Measurements from ENCODE around the gene ATN1. TPM values are rescaled to one million over a fixed set of nuclear protein-coding genes. Genes with fewer than 3 reads are reported as not detected.

Gene ATN1
- total and polyA plus RNA-seq, 9 of the 15 experiments (the other 6 are each of a cell fraction or from before 2014, with no cell fraction given), result 0.15 to 49.8 (median 2.7) TPM

DNA sequence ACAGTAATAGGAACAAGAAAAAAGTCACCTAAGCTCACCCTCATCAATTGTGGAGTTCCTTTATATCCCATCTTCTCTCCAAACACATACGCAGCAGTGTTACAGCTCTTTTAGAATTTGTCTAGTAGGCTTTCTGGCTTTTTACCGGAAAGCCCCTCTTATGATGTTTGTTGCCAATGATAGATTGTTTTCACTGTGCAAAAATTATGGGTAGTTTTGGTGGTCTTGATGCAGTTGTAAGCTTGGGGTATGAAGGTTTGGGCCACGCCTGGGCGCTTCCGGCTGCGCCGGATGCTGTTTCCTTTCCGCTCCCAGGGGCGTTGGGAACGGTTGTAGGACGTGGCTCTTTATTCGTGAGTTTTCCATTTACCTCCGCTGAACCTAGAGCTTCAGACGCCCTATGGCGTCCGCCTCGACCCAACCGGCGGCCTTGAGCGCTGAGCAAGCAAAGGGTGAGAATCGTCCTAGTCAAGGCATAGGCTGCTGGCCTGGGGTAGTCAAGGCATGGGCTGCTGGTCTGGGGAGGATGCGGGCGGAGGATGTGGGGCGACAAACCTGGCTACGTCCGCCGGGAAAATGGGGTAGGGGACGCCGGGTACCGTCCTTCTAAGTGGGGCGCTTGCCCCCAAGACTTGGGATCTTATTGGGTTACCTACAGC is 16.1 kb downstream of the ATN1 start, which contains the start of the genes C12orf57 and RNU7-1 (continued):
- TF ChIP-seq, protein P1, sequence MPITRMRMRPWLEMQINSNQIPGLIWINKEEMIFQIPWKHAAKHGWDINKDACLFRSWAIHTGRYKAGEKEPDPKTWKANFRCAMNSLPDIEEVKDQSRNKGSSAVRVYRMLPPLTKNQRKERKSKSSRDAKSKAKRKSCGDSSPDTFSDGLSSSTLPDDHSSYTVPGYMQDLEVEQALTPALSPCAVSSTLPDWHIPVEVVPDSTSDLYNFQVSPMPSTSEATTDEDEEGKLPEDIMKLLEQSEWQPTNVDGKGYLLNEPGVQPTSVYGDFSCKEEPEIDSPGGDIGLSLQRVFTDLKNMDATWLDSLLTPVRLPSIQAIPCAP (CRISPR knock-in tag; IDR thresholded peaks at IDR 0.05; ENCODE audit: borderline replicate concordance), result peak; percentile 59; the same call in 1 of the 2 replicates
- TF ChIP-seq, protein P2, sequence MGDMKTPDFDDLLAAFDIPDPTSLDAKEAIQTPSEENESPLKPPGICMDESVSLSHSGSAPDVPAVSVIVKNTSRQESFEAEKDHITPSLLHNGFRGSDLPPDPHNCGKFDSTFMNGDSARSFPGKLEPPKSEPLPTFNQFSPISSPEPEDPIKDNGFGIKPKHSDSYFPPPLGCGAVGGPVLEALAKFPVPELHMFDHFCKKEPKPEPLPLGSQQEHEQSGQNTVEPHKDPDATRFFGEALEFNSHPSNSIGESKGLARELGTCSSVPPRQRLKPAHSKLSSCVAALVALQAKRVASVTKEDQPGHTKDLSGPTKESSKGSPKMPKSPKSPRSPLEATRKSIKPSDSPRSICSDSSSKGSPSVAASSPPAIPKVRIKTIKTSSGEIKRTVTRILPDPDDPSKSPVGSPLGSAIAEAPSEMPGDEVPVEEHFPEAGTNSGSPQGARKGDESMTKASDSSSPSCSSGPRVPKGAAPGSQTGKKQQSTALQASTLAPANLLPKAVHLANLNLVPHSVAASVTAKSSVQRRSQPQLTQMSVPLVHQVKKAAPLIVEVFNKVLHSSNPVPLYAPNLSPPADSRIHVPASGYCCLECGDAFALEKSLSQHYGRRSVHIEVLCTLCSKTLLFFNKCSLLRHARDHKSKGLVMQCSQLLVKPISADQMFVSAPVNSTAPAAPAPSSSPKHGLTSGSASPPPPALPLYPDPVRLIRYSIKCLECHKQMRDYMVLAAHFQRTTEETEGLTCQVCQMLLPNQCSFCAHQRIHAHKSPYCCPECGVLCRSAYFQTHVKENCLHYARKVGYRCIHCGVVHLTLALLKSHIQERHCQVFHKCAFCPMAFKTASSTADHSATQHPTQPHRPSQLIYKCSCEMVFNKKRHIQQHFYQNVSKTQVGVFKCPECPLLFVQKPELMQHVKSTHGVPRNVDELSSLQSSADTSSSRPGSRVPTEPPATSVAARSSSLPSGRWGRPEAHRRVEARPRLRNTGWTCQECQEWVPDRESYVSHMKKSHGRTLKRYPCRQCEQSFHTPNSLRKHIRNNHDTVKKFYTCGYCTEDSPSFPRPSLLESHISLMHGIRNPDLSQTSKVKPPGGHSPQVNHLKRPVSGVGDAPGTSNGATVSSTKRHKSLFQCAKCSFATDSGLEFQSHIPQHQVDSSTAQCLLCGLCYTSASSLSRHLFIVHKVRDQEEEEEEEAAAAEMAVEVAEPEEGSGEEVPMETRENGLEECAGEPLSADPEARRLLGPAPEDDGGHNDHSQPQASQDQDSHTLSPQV (IDR thresholded peaks at IDR 0.05), result no peak; the same call in 1 of the 2 replicates
- TF ChIP-seq HDAC8 (tag; IDR thresholded peaks at IDR 0.05) (no peak), TARDBP (IDR thresholded peaks at IDR 0.05) (no peak), MEIS2 (IDR thresholded peaks at IDR 0.05; ENCODE audit: partially characterized antibody) (no peak), ZNF354B (CRISPR knock-in tag; IDR thresholded peaks at IDR 0.05) (peak; percentile 77), ZZZ3 (IDR thresholded peaks at IDR 0.05) (no peak; the same call in 1 of the 2 replicates), FIP1L1 (IDR thresholded peaks at IDR 0.05; ENCODE audit: low read depth, low read length, poor library complexity, severe bottlenecking) (no peak), NCOA6 (IDR thresholded peaks at IDR 0.05) (no peak), CSDE1 (IDR thresholded peaks at IDR 0.05) (peak in 1 of 2 experiments; percentile 96; a peak in 2 of 4 replicates), HDAC2 (IDR thresholded peaks at IDR 0.05) (no peak), WHSC1 (IDR thresholded peaks at IDR 0.05; ENCODE audit: low read length) (no peak), TRIM28 (IDR thresholded peaks at IDR 0.05) (no peak), ZNF717 (CRISPR knock-in tag; IDR thresholded peaks at IDR 0.05) (peak; percentile 98), YY1 (IDR thresholded peaks at IDR 0.05; ENCODE audit: borderline replicate concordance in 1 of 3, control insufficient read depth in 1 of 3, extremely low read depth in 1 of 3, insufficient read depth in 3 of 3, insufficient read length in 1 of 3, insufficient replicate concordance in 2 of 3, low read depth in 1 of 3, low read length in 2 of 3) (peak; percentile 49 to 90 (median 75)), HNRNPL (IDR thresholded peaks at IDR 0.05; ENCODE audit: low read depth, low read length) (peak; percentile 64; the same call in 1 of the 2 replicates), EP400 (IDR thresholded peaks at IDR 0.05) (peak; percentile 63), HEY1 (CRISPR knock-in tag; IDR thresholded peaks at IDR 0.05; ENCODE audit: borderline replicate concordance) (peak; percentile 87; the same call in 1 of the 2 replicates), TSC22D4 (tag; IDR thresholded peaks at IDR 0.05) (no peak)
- TF ChIP-seq, protein P3, sequence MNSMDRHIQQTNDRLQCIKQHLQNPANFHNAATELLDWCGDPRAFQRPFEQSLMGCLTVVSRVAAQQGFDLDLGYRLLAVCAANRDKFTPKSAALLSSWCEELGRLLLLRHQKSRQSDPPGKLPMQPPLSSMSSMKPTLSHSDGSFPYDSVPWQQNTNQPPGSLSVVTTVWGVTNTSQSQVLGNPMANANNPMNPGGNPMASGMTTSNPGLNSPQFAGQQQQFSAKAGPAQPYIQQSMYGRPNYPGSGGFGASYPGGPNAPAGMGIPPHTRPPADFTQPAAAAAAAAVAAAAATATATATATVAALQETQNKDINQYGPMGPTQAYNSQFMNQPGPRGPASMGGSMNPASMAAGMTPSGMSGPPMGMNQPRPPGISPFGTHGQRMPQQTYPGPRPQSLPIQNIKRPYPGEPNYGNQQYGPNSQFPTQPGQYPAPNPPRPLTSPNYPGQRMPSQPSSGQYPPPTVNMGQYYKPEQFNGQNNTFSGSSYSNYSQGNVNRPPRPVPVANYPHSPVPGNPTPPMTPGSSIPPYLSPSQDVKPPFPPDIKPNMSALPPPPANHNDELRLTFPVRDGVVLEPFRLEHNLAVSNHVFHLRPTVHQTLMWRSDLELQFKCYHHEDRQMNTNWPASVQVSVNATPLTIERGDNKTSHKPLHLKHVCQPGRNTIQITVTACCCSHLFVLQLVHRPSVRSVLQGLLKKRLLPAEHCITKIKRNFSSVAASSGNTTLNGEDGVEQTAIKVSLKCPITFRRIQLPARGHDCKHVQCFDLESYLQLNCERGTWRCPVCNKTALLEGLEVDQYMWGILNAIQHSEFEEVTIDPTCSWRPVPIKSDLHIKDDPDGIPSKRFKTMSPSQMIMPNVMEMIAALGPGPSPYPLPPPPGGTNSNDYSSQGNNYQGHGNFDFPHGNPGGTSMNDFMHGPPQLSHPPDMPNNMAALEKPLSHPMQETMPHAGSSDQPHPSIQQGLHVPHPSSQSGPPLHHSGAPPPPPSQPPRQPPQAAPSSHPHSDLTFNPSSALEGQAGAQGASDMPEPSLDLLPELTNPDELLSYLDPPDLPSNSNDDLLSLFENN (IDR thresholded peaks at IDR 0.05; ENCODE audit: low read depth in 2 of 2, low read length in 2 of 2), result peak in 1 of 2 experiments; percentile 99; a peak in 2 of 4 replicates

All from K562 (cell line).